GM12873 (cell line): ENCODE data around the gene GFI1B.

Source experiments
- CTCF ChIP-seq: IDR thresholded peaks from 2 replicates; pipeline ENCODE4 v1.5.1; 2012; ENCODE audit warnings: low read depth, mild to moderate bottlenecking, moderate library complexity, low read length, control low read depth; ENCODE audit not compliant: insufficient read depth; ENCODE audit errors: missing control alignments

The GFI1B gene

GRCh38 chr9:132994410-132995120 lies 16.1 kb downstream of the GFI1B start:
- no peak for TF ChIP-seq CTCF

GRCh38 chr9:132995121-132995420 lies 16.6 kb downstream of the GFI1B start:
- TF ChIP-seq CTCF = no peak

- TF ChIP-seq CTCF = no peak
Measured at GRCh38 chr9:132995879-132996278, 17.4 kb downstream of the GFI1B start.

GRCh38 chr9:132996526-132996925 lies 18.0 kb downstream of the GFI1B start:
- no peak for TF ChIP-seq CTCF

- no peak for TF ChIP-seq CTCF
Measured at GRCh38 chr9:132997591-132997990, 19.1 kb downstream of the GFI1B start.

- no peak for TF ChIP-seq CTCF
Measured at GRCh38 chr9:132998831-132999635, 20.5 kb downstream of the GFI1B start.

- no peak for TF ChIP-seq CTCF
Measured at GRCh38 chr9:133002147-133003070, 23.9 kb downstream of the GFI1B start.
